Activated naive CD4-positive, alpha-beta T cell treated with anti-CD3 and anti-CD28 coated beads, Interleukin-2, amount 10 ng/mL, durations not matched to agents 5 hours and 36 hours (primary cell): ENCODE results near the gene BLOC1S1. TPM values are rescaled to one million over a fixed set of nuclear protein-coding genes. Genes with fewer than 3 reads are reported as not detected.

Source experiments
- total RNA-seq, 2 experiments: library from RNA; stranded (reverse); gene quantifications; one replicate each; pipeline ENCODE4 v1.2.3, GENCODE V29; 2021

Gene BLOC1S1
- 100 to 1,000 TPM; 145 to 152 TPM for total RNA-seq

DNA sequence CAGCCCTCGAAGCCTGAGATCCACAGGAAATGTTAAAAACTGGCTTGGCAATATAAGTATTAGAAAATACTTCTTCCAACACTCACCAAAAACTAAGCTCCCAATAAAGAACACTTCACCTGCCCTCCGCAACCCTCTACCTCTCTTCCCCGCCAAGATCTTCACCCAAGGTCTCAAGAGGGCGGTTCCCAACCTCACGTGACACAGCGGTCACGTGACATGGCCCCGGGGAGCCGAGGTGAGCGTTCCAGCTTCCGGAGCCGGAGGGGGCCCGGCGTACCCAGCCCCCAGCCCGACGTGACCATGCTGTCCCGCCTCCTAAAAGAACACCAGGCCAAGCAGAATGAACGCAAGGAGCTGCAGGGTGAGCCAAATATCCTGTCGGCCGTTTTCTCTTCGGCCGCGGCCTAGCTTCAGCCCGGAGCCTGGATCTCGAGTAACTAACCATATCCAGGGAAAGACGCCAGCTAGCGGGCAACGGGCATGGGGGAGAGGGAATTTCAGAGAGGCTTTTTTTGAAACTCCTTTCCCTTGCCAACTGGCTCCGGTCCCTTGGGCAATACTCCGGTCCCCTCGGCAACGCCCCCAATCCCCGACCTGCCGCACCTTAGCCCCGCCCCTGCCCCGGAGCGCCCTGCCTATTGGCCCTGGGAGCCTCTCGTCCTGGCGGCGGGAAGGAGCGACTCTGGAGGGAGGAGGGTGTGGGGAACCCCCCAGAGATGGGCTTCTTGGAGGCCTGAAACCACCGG, at the start of gene BLOC1S1:
Gene BLOC1S1, plus strand, starts transcription at position 214 of the 749 bp plus-strand sequence. Its CDS starts 6 bp downstream, at position 220.

DNA sequence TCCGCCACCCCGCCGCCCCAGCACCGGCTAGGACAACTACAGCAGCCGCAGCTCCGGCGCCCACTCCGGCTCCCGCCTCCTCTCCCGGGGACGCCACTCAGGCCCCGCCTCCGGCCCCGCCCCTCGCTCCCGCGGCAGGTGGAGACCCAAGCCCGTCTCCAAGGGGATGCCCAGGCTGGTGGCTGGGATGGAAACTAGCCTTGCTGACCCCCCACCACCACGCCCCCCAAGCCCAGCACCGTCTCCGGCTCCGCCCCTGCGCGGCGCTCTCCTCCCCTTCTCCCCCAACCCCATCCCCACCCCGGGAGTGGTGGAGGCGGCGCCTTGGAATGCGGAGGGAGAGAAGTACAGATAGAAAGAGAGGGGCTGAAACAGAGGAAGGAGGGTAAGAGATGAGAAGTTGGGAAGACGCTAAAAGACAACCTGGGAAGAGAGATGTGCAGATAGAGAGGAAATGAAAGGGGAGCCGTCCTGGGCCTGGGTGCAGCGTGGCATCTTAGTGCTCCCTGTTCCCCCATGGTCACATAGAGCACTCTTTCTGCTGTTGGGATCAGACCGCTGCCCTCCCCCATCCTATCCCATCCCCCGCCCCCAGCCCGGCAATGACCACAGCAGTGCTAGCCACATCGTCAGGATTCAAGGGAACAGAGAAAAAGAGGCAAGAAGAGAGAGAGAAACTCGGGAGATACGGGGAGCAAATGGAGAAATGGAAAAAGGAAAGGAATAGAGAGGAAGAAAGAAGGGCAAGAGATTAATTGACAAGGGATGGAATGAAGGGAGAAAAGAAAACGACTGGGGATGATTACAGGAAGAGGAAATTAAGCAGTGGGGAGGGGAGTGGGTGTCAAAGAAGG, 7.8 kb upstream of the BLOC1S1 start, which contains the start of gene ITGA7:
Gene ITGA7, minus strand, starts transcription at position 64 of the 854 bp plus-strand sequence. CDS start 222 bp downstream, outside the sequence.

DNA sequence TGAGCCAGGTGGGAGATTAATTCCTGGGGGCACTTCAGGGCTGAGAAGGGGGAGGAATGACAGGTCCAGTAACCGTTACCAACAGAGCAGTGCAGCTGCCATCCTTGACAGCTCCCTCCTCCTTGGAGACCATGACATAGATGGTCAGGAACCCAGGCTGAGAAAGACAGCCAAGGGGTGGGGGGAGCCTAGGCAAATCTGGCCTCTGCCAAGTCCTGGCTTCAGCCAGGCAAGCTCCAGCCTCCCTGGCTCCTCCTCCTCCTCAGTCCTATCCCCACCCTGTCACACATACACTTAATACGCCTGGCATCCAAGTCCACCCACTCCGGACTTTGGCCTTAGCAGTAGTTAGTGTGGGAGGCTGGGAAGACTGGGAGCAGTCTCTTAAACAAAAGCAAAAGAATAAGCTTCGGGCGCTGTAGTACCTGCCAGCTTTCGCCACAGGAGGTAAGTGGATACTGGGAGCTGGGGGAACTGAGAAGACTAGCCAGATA, 4.3 kb downstream of the BLOC1S1 start, which contains the start of gene RDH5:
Gene RDH5, plus strand, starts transcription at position 323 of the 494 bp plus-strand sequence. CDS start 792 bp downstream, outside the sequence.

DNA sequence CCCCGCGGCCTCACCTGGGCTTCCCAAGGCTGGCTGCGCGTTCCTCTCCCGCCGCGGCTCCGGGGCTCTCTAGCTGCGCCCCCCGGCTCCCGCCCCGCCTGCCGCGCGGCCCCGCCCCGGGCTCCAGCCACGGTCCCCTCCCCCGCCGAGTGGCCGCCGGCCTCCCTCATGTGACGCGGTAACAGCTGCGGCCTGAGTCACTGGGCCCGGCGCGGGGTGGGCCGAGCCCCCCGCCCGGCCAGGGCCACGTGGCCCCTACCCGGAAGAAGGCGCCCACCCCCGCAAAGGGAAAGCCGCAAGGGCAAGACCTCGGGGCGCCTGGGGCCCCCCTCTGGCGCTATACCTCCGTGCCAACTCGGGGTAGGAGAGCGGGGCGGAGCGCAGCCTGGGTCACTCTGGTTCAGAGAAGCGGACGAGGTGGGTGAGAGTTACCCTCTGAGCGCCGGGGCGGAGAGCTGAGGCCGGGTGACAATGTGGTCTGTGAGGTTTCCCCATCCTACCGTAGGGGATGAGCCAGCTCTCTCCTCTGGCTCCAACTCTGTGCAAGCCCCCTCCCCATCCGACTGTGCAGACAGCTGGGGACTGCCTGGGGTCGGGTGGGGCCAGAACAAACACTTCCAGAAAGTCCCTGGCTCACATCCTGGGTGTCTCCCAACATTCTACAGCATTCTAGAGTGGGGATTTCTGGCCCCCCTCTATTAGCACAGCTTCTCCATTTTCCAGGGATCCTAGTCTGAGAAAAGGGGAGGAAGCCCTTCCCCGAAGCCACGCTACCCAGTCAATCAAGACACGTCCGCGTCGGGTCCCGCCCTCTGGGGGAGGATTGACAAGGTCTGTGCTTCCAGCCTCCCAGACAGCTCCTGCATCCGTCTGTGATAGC, 13.3 kb downstream of the BLOC1S1 start, which contains the start of gene CD63:
Gene CD63, minus strand, starts transcription at position 71 of the 880 bp plus-strand sequence. CDS start 668 bp downstream, outside the sequence.

DNA sequence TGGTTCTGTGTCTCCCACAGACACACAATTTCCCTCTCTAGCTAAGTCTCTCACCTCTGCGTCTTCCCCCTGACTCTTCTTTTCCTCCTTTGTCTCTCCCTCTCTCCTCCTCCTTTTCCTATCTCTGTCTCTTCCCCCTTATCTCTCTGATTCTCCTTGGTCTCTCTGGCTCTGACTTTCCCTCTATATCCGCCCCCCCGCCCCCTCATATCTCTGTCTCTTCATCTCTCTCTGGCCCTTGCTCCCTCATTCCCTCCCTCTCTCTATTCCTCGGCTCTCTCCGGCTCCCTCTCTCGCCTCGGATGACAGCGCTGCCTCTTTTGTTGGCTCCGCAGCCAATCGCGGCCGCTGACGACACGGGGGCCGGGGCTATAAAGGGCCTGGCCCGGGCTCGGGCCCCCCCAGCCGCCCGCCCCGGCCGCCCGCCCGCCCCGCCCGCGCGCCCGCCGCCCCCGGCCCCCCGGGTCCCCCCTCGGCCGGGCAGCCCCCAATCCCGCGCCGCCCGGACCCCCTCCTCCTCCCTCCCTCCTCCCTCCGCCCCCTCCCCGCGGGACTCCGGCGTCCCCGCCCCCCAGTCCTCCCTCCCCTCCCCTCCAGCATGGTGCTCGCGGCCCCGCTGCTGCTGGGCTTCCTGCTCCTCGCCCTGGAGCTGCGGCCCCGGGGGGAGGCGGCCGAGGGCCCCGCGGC, 27.0 kb downstream of the BLOC1S1 start, which contains the start of gene GDF11:
Gene GDF11, plus strand, starts transcription at position 404 of the 687 bp plus-strand sequence. Its CDS starts 195 bp downstream, at position 599.

Other genes with a start within 250 kb of the BLOC1S1 start
- not detected for gene OR6C70, start 245.9 kb upstream of the BLOC1S1 start, total RNA-seq
- gene OR6C68, start 223.7 kb upstream of the BLOC1S1 start, total RNA-seq = not detected
- not detected for gene OR6C4, start 166.4 kb upstream of the BLOC1S1 start, total RNA-seq
- gene OR2AP1, start 143.6 kb upstream of the BLOC1S1 start, total RNA-seq = not detected
- gene OR10P1, start 79.2 kb upstream of the BLOC1S1 start, total RNA-seq = not detected
- 1 to 10 TPM; 2.1 to 2.6 TPM for gene ITGA7, start 8.1 kb upstream of the BLOC1S1 start, total RNA-seq
- 10 to 100 TPM in 1 of 2 experiments, 1 to 10 TPM in 1; 9.7 to 11.1 TPM for gene RDH5, start 4.3 kb downstream of the BLOC1S1 start, total RNA-seq
- gene CD63, start 13.0 kb downstream of the BLOC1S1 start, total RNA-seq = 100 to 1,000 TPM; 106 to 114 TPM
- 10 to 100 TPM; 10.2 to 10.7 TPM for gene GDF11, start 27.1 kb downstream of the BLOC1S1 start, total RNA-seq
- gene SARNP, start 101.7 kb downstream of the BLOC1S1 start, total RNA-seq = 10 to 100 TPM; 77.9 to 78.8 TPM
- gene ORMDL2, start 102.0 kb downstream of the BLOC1S1 start, total RNA-seq = 10 to 100 TPM; 55.3 to 55.7 TPM
- 10 to 100 TPM; 30.4 to 31.3 TPM for gene DNAJC14, start 113.5 kb downstream of the BLOC1S1 start, total RNA-seq
- not detected for gene MMP19, start 126.9 kb downstream of the BLOC1S1 start, total RNA-seq
- gene PYM1, start 211.8 kb downstream of the BLOC1S1 start, total RNA-seq = 10 to 100 TPM; 54.0 to 55.4 TPM
- 1,000 to 10,000 TPM in 1 of 2 experiments, 100 to 1,000 TPM in 1; 954 to 1,054 TPM for gene DGKA, start 215.1 kb downstream of the BLOC1S1 start, total RNA-seq
- gene PMEL, start 250.0 kb downstream of the BLOC1S1 start, total RNA-seq = not detected